Smooth muscle cell (in vitro differentiated cells): ENCODE results near the gene CPNE6. TPM values are rescaled to one million over a fixed set of nuclear protein-coding genes. Genes with fewer than 3 reads are reported as not detected.

Experiments
- DNase-seq: peaks from one replicate; lab custom pipeline; 2025; ENCODE audit not compliant: unreplicated experiment; lab: John Stamatoyannopoulos, UW
- H2AFZ ChIP-seq: fragments of 200-600 bp; sonication (generic); 2 replicates; pipeline ENCODE4 v1.6.0; 2016; ENCODE audit warnings: antibody characterized with exemption, low read depth, mild to moderate bottlenecking
- H3F3A ChIP-seq: fragments of 200-600 bp; sonication (generic); 2 replicates; pipeline ENCODE4 v1.6.0; 2017; ENCODE audit warnings: antibody characterized with exemption, low read depth
- H3K27ac ChIP-seq: fragments of 200-600 bp; sonication (generic); 2 replicates; pipeline ENCODE4 v1.5.1; 2016; ENCODE audit warnings: low read depth, mild to moderate bottlenecking
- H3K27me3 ChIP-seq: fragments of 200-600 bp; sonication (generic); 2 replicates; pipeline ENCODE4 v1.6.1; 2016; ENCODE audit warnings: low read depth, mild to moderate bottlenecking
- H3K36me3 ChIP-seq: fragments of 200-600 bp; sonication (generic); 2 replicates; pipeline ENCODE4 v1.5.1; 2016; ENCODE audit warnings: low read depth
- H3K4me1 ChIP-seq: fragments of 200-600 bp; sonication (generic); 2 replicates; pipeline ENCODE4 v1.5.1; 2016; ENCODE audit warnings: low read depth
- H3K4me2 ChIP-seq: fragments of 200-600 bp; sonication (generic); 2 replicates; pipeline ENCODE4 v1.6.0; 2016; ENCODE audit warnings: mild to moderate bottlenecking
- H3K4me3 ChIP-seq: fragments of 200-600 bp; sonication (generic); 2 replicates; pipeline ENCODE4 v1.5.1; 2016; ENCODE audit warnings: mild to moderate bottlenecking
- H3K79me2 ChIP-seq: fragments of 200-600 bp; sonication (generic); 2 replicates; pipeline ENCODE4 v1.6.0; 2016; ENCODE audit warnings: low read depth, mild to moderate bottlenecking
- H3K9ac ChIP-seq: fragments of 200-600 bp; sonication (generic); 2 replicates; pipeline ENCODE4 v1.6.0; 2016; ENCODE audit warnings: low read depth
- H3K9me3 ChIP-seq: fragments of 200-600 bp; sonication (generic); replicated peaks from 2 replicates; pipeline ENCODE4 v1.5.1; 2016; ENCODE audit warnings: low read depth
- H4K20me1 ChIP-seq: fragments of 200-600 bp; sonication (generic); 2 replicates; pipeline ENCODE4 v1.6.0; 2016; ENCODE audit warnings: low read depth
- WGBS: methylation state at CpG from one replicate; pipeline ENCODE4 v1.1.7; 2016; ENCODE audit warnings: low lambda C conversion rate; 5-methylcytosine and 5-hydroxymethylcytosine counted together
- polyA plus RNA-seq: library from polyadenylated mRNA; unstranded; fragments of >200 nt; fragmentation: Nextera tagmentation; extraction: Ambion mirVana; gene quantifications from 2 replicates; pipeline ENCODE4 v1.2.1, GENCODE V29; 2016
- total RNA-seq: library from RNA; depleted of rRNA; stranded (reverse); fragments of >200 nt; gene quantifications from 2 replicates; pipeline ENCODE4 v1.2.3, GENCODE V29; 2014
- TF ChIP-seq, protein P1 (sequence below): fragments of 200-600 bp; sonication (generic); IDR thresholded peaks from 2 replicates; pipeline ENCODE4 v1.5.1; 2017; ENCODE audit warnings: borderline replicate concordance, mild to moderate bottlenecking, antibody characterized with exemption; ENCODE audit not compliant: insufficient read depth, poor library complexity, severe bottlenecking

CPNE6 gene
- total and polyA plus RNA-seq, 2 experiments from 2014 or later = not detected

DNA sequence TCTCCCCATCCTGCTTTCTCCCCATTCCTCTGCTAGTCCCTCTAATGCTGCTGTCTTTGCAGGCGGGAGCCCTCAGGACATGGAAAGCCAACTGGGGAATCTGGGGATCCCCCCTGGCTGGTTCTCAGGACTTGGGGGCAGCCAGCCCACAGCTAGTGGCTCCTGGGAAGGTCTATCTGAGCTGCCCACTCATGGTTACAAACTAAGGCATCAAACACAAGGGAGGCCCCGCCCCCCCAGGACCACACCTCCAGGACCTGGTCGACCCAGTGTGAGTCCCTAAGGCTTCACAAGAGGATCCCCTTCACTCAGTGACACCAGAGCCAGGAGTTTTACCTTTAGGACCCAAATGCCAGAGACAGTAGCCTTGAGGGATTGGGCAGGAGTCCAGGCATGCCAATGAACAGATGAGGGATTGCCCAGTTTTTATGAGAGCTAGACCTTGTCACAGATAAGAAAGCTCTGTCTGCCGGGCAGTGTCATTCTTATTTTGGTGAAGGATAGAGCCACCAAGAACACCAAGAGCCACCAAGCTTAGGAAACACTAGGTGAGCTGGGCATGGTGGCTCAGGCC lies 8.0 kb upstream of the CPNE6 start:
- H3K79me2 ChIP-seq = no peaks in the 10 kb centered on the region
- no peaks in the 10 kb centered on the region for H3K4me1 ChIP-seq
- H3K27me3 ChIP-seq = no peaks in the 10 kb centered on the region
- no peaks in the 10 kb centered on the region for H4K20me1 ChIP-seq
- 80% methylated on average over 4 of the region's 4 CpGs for WGBS
- H3K36me3 ChIP-seq = no peaks in the 10 kb centered on the region
- H3K9ac ChIP-seq = no peak overlapping the region
- H3K4me3 ChIP-seq = no peak overlapping the region
- no peak overlapping the region for H3K4me2 ChIP-seq
- H2AFZ ChIP-seq = no peak overlapping the region
- TF ChIP-seq, protein P1, sequence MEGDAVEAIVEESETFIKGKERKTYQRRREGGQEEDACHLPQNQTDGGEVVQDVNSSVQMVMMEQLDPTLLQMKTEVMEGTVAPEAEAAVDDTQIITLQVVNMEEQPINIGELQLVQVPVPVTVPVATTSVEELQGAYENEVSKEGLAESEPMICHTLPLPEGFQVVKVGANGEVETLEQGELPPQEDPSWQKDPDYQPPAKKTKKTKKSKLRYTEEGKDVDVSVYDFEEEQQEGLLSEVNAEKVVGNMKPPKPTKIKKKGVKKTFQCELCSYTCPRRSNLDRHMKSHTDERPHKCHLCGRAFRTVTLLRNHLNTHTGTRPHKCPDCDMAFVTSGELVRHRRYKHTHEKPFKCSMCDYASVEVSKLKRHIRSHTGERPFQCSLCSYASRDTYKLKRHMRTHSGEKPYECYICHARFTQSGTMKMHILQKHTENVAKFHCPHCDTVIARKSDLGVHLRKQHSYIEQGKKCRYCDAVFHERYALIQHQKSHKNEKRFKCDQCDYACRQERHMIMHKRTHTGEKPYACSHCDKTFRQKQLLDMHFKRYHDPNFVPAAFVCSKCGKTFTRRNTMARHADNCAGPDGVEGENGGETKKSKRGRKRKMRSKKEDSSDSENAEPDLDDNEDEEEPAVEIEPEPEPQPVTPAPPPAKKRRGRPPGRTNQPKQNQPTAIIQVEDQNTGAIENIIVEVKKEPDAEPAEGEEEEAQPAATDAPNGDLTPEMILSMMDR = no peak
- no peak for DNase-seq
- no peak overlapping the region for H3K27ac ChIP-seq
- H3K9me3 ChIP-seq = no peaks in the 10 kb centered on the region
- H3F3A ChIP-seq = no peaks in the 10 kb centered on the region

DNA sequence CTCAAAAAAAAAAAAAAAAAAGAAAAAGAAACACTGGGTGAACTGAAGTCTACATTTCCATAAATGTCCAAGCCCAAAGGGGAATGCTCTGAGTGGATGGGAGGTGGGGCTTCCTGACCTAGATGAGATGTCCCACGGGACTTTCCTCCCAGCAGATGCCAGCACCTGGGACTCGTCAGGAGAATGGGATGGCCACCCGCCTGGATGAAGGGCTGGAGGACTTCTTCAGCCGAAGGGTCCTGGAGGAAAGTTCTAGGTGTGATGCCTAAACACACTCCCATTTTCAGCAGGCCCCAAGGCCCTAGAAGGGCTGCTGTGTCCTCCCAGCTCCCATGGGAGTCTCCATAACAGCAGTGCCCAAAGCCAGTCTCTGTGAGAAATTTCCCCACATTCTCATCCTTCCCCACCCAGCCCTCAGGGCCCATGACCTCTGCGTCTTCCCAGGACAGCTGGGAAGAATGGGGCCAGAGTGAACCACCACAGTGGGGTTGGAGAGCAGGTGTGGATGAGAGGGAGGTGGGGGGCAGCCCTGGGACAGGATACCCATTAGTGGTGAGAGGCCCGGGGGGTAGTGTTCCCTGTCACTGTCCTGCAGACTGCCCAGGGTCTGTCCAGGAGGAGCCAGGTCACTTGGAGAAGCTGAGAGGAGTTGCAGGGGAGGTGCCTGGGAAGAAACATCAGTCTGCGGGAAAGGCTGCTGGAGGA lies 7.1 kb upstream of the CPNE6 start:
- no peaks in the 10 kb centered on the region for H3K4me1 ChIP-seq
- H3K27me3 ChIP-seq = no peaks in the 10 kb centered on the region
- H3K9ac ChIP-seq = no peak overlapping the region
- no peak overlapping the region for H2AFZ ChIP-seq
- no peaks in the 10 kb centered on the region for H3K9me3 ChIP-seq
- H3K36me3 ChIP-seq = no peaks in the 10 kb centered on the region
- H3K4me3 ChIP-seq = no peak overlapping the region
- DNase-seq = no peak
- no peaks in the 10 kb centered on the region for H3K79me2 ChIP-seq
- no peaks in the 10 kb centered on the region for H4K20me1 ChIP-seq
- WGBS = 84% methylated on average over 7 of the region's 7 CpGs
- H3K4me2 ChIP-seq = no peak overlapping the region
- H3K27ac ChIP-seq = no peak overlapping the region
- TF ChIP-seq, protein P1 = no peak
- no peaks in the 10 kb centered on the region for H3F3A ChIP-seq

DNA sequence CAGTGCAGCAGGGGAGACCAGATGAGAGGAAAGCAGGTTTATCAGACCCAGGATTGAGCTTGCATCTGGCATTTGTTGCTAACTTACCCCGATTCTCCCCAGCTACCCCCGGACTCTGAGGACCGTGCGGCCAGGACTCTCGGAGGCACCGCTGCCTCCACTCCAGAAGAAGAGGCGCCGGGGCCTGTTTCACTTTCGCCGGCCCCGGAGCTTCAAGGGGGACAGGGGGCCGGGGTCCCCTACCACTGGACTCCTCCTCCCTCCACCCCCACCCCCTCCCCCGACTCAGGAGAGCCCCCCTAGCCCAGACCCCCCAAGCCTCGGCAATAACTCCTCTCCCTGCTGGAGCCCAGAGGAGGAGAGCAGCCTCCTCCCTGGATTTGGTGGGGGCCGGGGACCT lies 6.5 kb upstream of the CPNE6 start:
- Histone ChIP-seq H3K9ac (no peak overlapping the region), H3K4me3 (no peak overlapping the region), H4K20me1 (no peaks in the 10 kb centered on the region), H3K79me2 (no peaks in the 10 kb centered on the region), H3F3A (no peaks in the 10 kb centered on the region), H2AFZ (no peak overlapping the region), H3K27me3 (peaks cover 6% of the 10 kb centered on the region), H3K4me1 (no peaks in the 10 kb centered on the region), H3K27ac (no peak overlapping the region), H3K4me2 (no peak overlapping the region), H3K36me3 (no peaks in the 10 kb centered on the region), H3K9me3 (no peaks in the 10 kb centered on the region)
- DNase-seq = no peak
- TF ChIP-seq, protein P1 = no peak
- 97% methylated on average over 9 of the region's 15 CpGs for WGBS

GRCh38 chr14:24065408-24065807 lies 6.0 kb upstream of the CPNE6 start:
- H3K27ac ChIP-seq = no peak overlapping the region
- H3K9me3 ChIP-seq = no peaks in the 10 kb centered on the region
- no peak overlapping the region for H3K4me3 ChIP-seq
- H3K4me1 ChIP-seq = no peaks in the 10 kb centered on the region
- no peaks in the 10 kb centered on the region for H3K36me3 ChIP-seq
- 81% methylated on average over 8 of the region's 8 CpGs for WGBS
- TF ChIP-seq, protein P1 = no peak
- H3K27me3 ChIP-seq = peaks cover 11% of the 10 kb centered on the region
- H3F3A ChIP-seq = no peaks in the 10 kb centered on the region
- no peak overlapping the region for H2AFZ ChIP-seq
- H3K4me2 ChIP-seq = no peak overlapping the region
- no peaks in the 10 kb centered on the region for H4K20me1 ChIP-seq
- no peak overlapping the region for H3K9ac ChIP-seq
- DNase-seq = no peak
- H3K79me2 ChIP-seq = no peaks in the 10 kb centered on the region
